DMS53 (cell line): ENCODE data around the gene SFMBT2.
"Not testable (repeated sequence)": the region's sequence is repeated elsewhere in the genome, so short reads cannot be mapped to it uniquely, and the experiment has no call there.

Source experiments
- DNase-seq: peaks from one replicate; lab custom pipeline; 2025; lab: John Stamatoyannopoulos, UW

SFMBT2 gene

GRCh38 chr10:7184116-7184515, 226.7 kb downstream of the SFMBT2 start:
- DNase-seq = not testable (repeated sequence)

GRCh38 chr10:7182327-7182726, 228.5 kb downstream of the SFMBT2 start:
- not testable (repeated sequence) for DNase-seq

GRCh38 chr10:7181420-7181819, 229.4 kb downstream of the SFMBT2 start:
- DNase-seq = no peak

GRCh38 chr10:7179536-7179935, 231.3 kb downstream of the SFMBT2 start:
- no peak for DNase-seq

GRCh38 chr10:7173948-7174347, 236.9 kb downstream of the SFMBT2 start:
- no peak for DNase-seq

- no peak for DNase-seq
These were observed 239.0 kb downstream of the SFMBT2 start for GRCh38 chr10:7171825-7172224.

GRCh38 chr10:7170626-7171322, 240.1 kb downstream of the SFMBT2 start:
- no peak for DNase-seq

GRCh38 chr10:7168414-7168813, 242.4 kb downstream of the SFMBT2 start:
- peak; percentile 19 for DNase-seq

- no peak for DNase-seq
These were observed 245.2 kb downstream of the SFMBT2 start for GRCh38 chr10:7165500-7166177.

GRCh38 chr10:7164955-7165354, 245.9 kb downstream of the SFMBT2 start:
- DNase-seq = no peak

GRCh38 chr10:7162331-7162730, 248.5 kb downstream of the SFMBT2 start:
- DNase-seq = no peak

- no peak for DNase-seq
These were observed 249.2 kb downstream of the SFMBT2 start for GRCh38 chr10:7161484-7162250.

- no peak for DNase-seq
These were observed 250.9 kb downstream of the SFMBT2 start for GRCh38 chr10:7159928-7160327.

GRCh38 chr10:7159517-7159916, 251.3 kb downstream of the SFMBT2 start:
- no peak for DNase-seq

- no peak for DNase-seq
These were observed 253.7 kb downstream of the SFMBT2 start for GRCh38 chr10:7157091-7157490.

GRCh38 chr10:7153750-7154149, 257.1 kb downstream of the SFMBT2 start:
- no peak for DNase-seq

GRCh38 chr10:7152982-7153381, 257.9 kb downstream of the SFMBT2 start:
- no peak for DNase-seq

- no peak for DNase-seq
These were observed 258.5 kb downstream of the SFMBT2 start for GRCh38 chr10:7152341-7152740.

- no peak for DNase-seq
These were observed 259.3 kb downstream of the SFMBT2 start for GRCh38 chr10:7151538-7151937.

- DNase-seq = no peak
These were observed 260.5 kb downstream of the SFMBT2 start for GRCh38 chr10:7150349-7150748.

GRCh38 chr10:7146189-7146588, 264.6 kb downstream of the SFMBT2 start:
- DNase-seq = no peak

GRCh38 chr10:7136016-7136415, 274.8 kb downstream of the SFMBT2 start:
- no peak for DNase-seq

GRCh38 chr10:7135188-7135587, 275.6 kb downstream of the SFMBT2 start:
- DNase-seq = no peak
